ENCODE data around the gene IRF1. TPM values are rescaled to one million over a fixed set of nuclear protein-coding genes. Genes with fewer than 3 reads are reported as not detected.

Gene IRF1
- 10 to 100 TPM in 3 of 4 donors, 1 to 10 TPM in 1; 8.3 to 66.7 (median 16.1) TPM for total RNA-seq

- no peak for TF ChIP-seq CTCF (IDR thresholded peaks at IDR 0.05; ENCODE audit: low read depth)
These were observed at the start of gene IRF1 for GRCh38 chr5:132490484-132491367. Gene IRF1, minus strand, starts transcription at chr5:132490773. Its CDS starts 1,295 bp downstream, at chr5:132489478.

GRCh38 chr5:132540149-132540548, 49.6 kb upstream of the IRF1 start:
- no peak for TF ChIP-seq CTCF (IDR thresholded peaks at IDR 0.05; ENCODE audit: low read depth)

- no peak for TF ChIP-seq CTCF (IDR thresholded peaks at IDR 0.05; ENCODE audit: low read depth)
These were observed 49.1 kb upstream of the IRF1 start for GRCh38 chr5:132539716-132540115.

GRCh38 chr5:132530946-132531345, 40.4 kb upstream of the IRF1 start:
- TF ChIP-seq CTCF (IDR thresholded peaks at IDR 0.05; ENCODE audit: low read depth): no peak

GRCh38 chr5:132528866-132529634, 38.5 kb upstream of the IRF1 start:
- no peak for TF ChIP-seq CTCF (IDR thresholded peaks at IDR 0.05; ENCODE audit: low read depth)

- TF ChIP-seq CTCF (IDR thresholded peaks at IDR 0.05; ENCODE audit: low read depth): no peak
These were observed 37.4 kb upstream of the IRF1 start for GRCh38 chr5:132528021-132528420.

GRCh38 chr5:132526974-132527564, 36.5 kb upstream of the IRF1 start:
- no peak for TF ChIP-seq CTCF (IDR thresholded peaks at IDR 0.05; ENCODE audit: low read depth)
